Sigmoid colon (tissue), 4 donors: Measurements from ENCODE around the gene KIF21A.

Source experiments
- CTCF ChIP-seq, 4 experiments: fragments of 450-650 bp in 3 of 4; fragments of 200-600 bp in 1 of 4; IDR thresholded peaks; one replicate each; pipeline ENCODE4 v1.5.1; 2016 to 2019; ENCODE audit warnings: antibody characterized with exemption in 4 of 4, mild to moderate bottlenecking in 3 of 4, moderate library complexity in 2 of 4
- EP300 ChIP-seq, 4 donors: sonication (generic); formaldehyde crosslinking; IDR thresholded peaks; one replicate each; pipeline ENCODE4 v1.6.1; 2017; ENCODE audit warnings: antibody characterized with exemption in 4 of 4
- POLR2A ChIP-seq, 2 donors: fragments of 450-650 bp; IDR thresholded peaks; one replicate each; pipeline ENCODE4 v1.6.1; 2016; ENCODE audit warnings: antibody characterized with exemption in 2 of 2, mild to moderate bottlenecking in 2 of 2, moderate library complexity in 2 of 2
- POLR2AphosphoS5 ChIP-seq, 4 donors: sonication (generic); formaldehyde crosslinking; IDR thresholded peaks; one replicate each; pipeline ENCODE4 v1.6.1; 2017; ENCODE audit warnings: antibody characterized with exemption in 4 of 4

DNA sequence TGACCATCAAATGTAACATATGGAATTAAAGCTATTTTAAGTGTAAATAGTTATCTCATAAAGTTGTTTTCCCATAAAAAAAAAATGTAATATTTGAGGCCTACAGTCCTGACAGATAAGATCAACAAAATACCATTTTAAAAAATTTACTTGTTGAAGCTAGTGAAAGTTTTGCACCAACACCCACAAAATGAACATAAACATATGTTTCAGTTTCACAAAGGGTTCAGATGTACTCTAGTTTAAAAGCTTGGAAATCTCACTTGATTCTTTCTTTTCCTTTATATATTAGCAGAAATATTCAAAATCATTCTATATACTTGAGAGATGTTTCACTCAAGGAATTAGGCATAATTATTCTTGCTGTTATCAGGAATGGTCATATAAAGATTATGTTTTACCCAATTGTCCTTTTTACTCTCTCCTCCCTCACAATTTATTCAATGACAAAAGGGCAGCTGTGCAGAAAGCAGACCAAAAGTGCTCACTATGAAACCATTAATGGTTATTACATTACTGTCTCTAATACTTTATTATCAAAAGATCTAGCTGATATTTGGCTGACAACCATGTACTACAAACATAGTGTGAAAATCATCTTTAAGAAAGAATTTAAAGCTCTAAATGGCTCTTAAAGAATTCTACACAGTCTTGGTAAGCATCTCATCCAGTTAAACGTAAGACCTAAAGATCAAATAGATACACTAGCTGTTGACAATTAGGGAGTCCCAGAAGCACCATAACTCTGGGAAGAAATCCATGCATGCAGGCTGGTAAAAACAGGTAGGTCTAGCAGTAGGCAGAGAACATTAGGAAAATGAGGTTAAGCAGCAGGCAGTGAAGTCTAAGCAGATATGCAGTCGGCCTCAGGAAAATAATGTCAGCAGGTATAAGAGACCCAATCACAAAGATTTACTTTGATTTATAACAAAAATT, 28.8 kb downstream of the KIF21A start:
- TF ChIP-seq POLR2A (IDR thresholded peaks at IDR 0.05), result no peak
- no peak for TF ChIP-seq EP300 (IDR thresholded peaks at IDR 0.05)
- TF ChIP-seq CTCF (IDR thresholded peaks at IDR 0.05), result no peak
- TF ChIP-seq POLR2AphosphoS5 (IDR thresholded peaks at IDR 0.05), result no peak
